Measurements from ENCODE around the gene CNOT1.

The CNOT1 gene

GRCh38 chr16:58471209-58471975 lies 158.2 kb downstream of the CNOT1 start:
- Histone ChIP-seq H3K4me3 (ENCODE audit: low read length) (no peak overlapping the region), H3K9ac (ENCODE audit: low read length) (no peak overlapping the region), H2AFZ (ENCODE audit: low read depth, low read length) (no peak overlapping the region), H3K9me3 (ENCODE audit: insufficient read depth, low read length) (no peaks in the 10 kb centered on the region), H3K4me2 (ENCODE audit: low read length) (no peak overlapping the region), H3K36me3 (replicated peaks; ENCODE audit: low read depth, low read length) (no peaks in the 10 kb centered on the region), H4K20me1 (ENCODE audit: insufficient read depth, low read length) (no peaks in the 10 kb centered on the region), H3K4me1 (ENCODE audit: low read length) (peaks cover 9% of the 10 kb centered on the region), H3K79me2 (ENCODE audit: low read length) (no peaks in the 10 kb centered on the region), H3K27ac (ENCODE audit: low read length) (no peak overlapping the region), H3K27me3 (ENCODE audit: low read depth, low read length) (no peaks in the 10 kb centered on the region)
- TF ChIP-seq CTCF (IDR thresholded peaks at IDR 0.05; ENCODE audit: low read depth, low read length) = no peak
- TF ChIP-seq EZH2phosphoT487 (IDR thresholded peaks at IDR 0.05; ENCODE audit: low read depth) = no peak
